T-helper 1 cell (primary cell): ENCODE results near the gene PAOX.

ENCODE experiments used
- DNase-seq, 5 donors: peaks; one replicate each; pipeline ENCODE4 v3.0.0-alpha.2; 2012 to 2020

The PAOX gene

DNA sequence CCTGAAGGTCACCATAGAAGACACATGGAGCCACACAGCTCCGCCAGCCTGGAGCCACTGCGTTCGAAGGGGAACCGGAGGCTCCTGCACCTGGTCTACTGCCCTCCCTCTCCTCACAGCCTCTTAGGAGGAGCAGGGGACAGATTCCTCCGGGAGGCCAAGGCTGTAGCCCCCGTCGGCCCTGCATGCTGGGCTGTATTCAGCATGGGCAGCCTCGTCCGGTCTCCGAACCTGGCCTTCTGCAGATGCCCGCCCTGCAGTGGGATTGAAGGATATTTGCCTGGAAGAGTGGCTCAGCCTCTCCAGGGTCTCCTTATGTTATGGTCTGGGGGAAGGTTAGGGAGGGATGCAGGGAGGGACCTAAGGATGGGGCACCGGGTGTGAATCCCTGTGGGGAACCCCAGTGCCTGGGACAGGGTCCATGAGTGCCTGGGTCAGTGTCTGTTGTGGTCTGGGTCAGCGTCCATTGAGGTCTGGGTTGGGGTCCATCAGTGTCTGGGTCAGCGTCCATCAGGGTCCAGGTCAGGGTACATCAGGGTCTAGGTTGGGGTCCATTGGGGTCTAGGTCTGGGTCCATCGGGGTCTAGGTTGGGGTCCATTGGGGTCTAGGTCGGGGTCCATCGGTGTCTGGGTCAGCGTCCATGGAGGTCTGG is 61.7 kb downstream of the PAOX start:
- DNase-seq = no peak
